Measurements from ENCODE around the gene LRRN1. TPM values are rescaled to one million over a fixed set of nuclear protein-coding genes. Genes with fewer than 3 reads are reported as not detected.
"Not testable (repeated sequence)": the region's sequence is repeated elsewhere in the genome, so short reads cannot be mapped to it uniquely, and the experiment has no call there.

The LRRN1 gene
- total RNA-seq, 2 experiments from 2014 or later, result 2.7 to 3.3 TPM

DNA sequence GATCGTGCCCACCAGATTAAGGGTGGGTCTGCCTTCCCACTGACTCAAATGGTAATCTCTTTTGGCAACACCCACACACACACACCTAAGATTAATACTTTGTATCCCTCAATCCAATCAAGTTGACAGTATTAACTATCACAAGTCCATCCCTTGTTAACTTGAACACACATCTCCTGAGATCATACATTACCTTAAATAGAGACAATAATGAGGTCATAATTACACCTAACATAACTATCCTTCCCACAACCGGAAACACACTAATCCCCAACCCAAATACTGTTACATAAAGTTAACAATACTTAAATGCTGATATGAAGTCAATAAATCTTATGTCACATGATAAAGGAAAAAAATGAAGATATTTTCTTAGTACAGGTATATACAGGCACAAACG is 29.2 kb downstream of the LRRN1 start:
- H3K9me3 Mint-ChIP-seq, H3K4me3 Mint-ChIP-seq, H3K27me3 Mint-ChIP-seq, H3K27ac Mint-ChIP-seq, H3K4me1 Mint-ChIP-seq, DNase-seq: not testable (repeated sequence)
- H3K36me3 Mint-ChIP-seq, result peaks cover 11% of the 10 kb centered on the region

GRCh38 chr3:3836845-3837244 is 37.6 kb downstream of the LRRN1 start:
- H3K27ac Mint-ChIP-seq, result no peak overlapping the region
- H3K27me3 Mint-ChIP-seq, result no peaks in the 10 kb centered on the region
- peaks cover 5% of the 10 kb centered on the region for H3K4me1 Mint-ChIP-seq
- H3K9me3 Mint-ChIP-seq, result peaks cover 25% of the 10 kb centered on the region
- peaks cover 42% of the 10 kb centered on the region for H3K36me3 Mint-ChIP-seq
- DNase-seq, result no peak
- H3K4me3 Mint-ChIP-seq, result no peak overlapping the region

DNA sequence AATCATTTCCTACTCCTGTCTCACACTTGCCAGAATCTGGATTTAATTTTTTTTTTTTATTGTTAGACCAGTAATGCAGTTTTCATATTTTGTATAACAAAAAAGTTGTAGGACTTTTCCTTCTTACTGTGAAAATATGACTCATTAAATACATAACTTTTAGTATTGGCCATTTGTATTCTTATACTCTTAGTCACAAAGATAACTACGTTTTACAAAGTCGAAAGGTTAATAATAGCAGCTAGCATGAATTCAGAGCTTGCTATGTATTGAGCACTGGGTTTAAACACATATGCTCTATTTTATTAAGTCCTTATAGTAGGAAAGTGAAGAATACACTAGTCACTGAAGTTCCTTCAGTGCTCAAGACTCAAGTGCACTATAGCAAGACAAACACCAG is 43.1 kb downstream of the LRRN1 start:
- Mint-ChIP-seq H3K27ac (no peak overlapping the region), H3K4me3 (no peak overlapping the region), H3K27me3 (no peaks in the 10 kb centered on the region), H3K9me3 (peaks cover 16% of the 10 kb centered on the region), H3K36me3 (peaks cover 47% of the 10 kb centered on the region), H3K4me1 (peaks cover under 1% of the 10 kb centered on the region)
- DNase-seq, result no peak

- peaks cover 5% of the 10 kb centered on the region for H3K4me1 Mint-ChIP-seq
- no peak overlapping the region for H3K4me3 Mint-ChIP-seq
- no peaks in the 10 kb centered on the region for H3K27me3 Mint-ChIP-seq
- no peak overlapping the region for H3K27ac Mint-ChIP-seq
- H3K36me3 Mint-ChIP-seq, result peaks cover 22% of the 10 kb centered on the region
- no peaks in the 10 kb centered on the region for H3K9me3 Mint-ChIP-seq
- no peak for DNase-seq
Measured at GRCh38 chr3:3847994-3848922, 49.0 kb downstream of the LRRN1 start.

GRCh38 chr3:3848923-3849275 is 49.7 kb downstream of the LRRN1 start:
- no peak for DNase-seq
- H3K27me3 Mint-ChIP-seq, result no peaks in the 10 kb centered on the region
- H3K4me1 Mint-ChIP-seq, result peaks cover 5% of the 10 kb centered on the region
- H3K27ac Mint-ChIP-seq, result no peak overlapping the region
- H3K36me3 Mint-ChIP-seq, result peaks cover 22% of the 10 kb centered on the region
- H3K4me3 Mint-ChIP-seq, result no peak overlapping the region
- H3K9me3 Mint-ChIP-seq, result no peaks in the 10 kb centered on the region

DNA sequence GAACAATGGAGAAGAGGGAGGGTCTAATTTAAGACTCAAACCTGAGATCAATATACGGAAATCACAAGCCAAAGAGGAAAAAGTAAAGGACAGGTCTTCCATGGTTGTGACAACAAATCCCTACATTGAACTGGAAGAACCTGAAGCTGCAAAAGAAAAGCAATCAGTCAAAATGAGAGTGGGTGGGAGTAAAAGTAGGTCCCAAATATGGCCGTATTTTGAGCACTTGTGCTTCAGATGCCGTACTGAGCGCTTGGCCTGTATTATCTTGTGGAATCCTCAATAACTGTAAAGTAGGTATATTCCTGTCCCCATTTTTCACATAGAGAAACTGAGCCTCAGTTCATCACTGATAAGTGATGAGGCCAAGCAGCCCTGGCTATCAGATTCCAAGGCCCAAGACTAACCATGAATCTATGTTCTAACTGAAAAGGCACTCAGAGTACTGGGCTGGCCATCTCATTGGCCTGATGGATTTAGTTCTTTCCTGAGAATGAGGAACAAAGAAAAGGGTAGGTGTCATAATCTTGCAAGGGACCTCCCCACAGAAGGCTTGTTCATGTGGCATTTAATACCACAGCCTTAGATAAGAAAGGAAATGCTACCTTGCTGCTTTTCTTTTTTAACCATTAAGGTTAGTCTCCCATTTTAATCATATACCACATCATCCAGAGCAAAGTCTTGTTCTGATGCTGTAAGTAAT is 52.5 kb downstream of the LRRN1 start:
- H3K27ac Mint-ChIP-seq, result no peak overlapping the region
- no peak for DNase-seq
- H3K9me3 Mint-ChIP-seq, result no peaks in the 10 kb centered on the region
- no peaks in the 10 kb centered on the region for H3K36me3 Mint-ChIP-seq
- H3K27me3 Mint-ChIP-seq, result no peaks in the 10 kb centered on the region
- no peak overlapping the region for H3K4me3 Mint-ChIP-seq
- peaks cover 5% of the 10 kb centered on the region for H3K4me1 Mint-ChIP-seq

- peaks cover 5% of the 10 kb centered on the region for H3K4me1 Mint-ChIP-seq
- no peaks in the 10 kb centered on the region for H3K36me3 Mint-ChIP-seq
- no peaks in the 10 kb centered on the region for H3K27me3 Mint-ChIP-seq
- DNase-seq, result no peak
- no peaks in the 10 kb centered on the region for H3K9me3 Mint-ChIP-seq
- H3K4me3 Mint-ChIP-seq, result no peak overlapping the region
- H3K27ac Mint-ChIP-seq, result no peak overlapping the region
Measured at GRCh38 chr3:3853544-3853943, 54.3 kb downstream of the LRRN1 start.

DNA sequence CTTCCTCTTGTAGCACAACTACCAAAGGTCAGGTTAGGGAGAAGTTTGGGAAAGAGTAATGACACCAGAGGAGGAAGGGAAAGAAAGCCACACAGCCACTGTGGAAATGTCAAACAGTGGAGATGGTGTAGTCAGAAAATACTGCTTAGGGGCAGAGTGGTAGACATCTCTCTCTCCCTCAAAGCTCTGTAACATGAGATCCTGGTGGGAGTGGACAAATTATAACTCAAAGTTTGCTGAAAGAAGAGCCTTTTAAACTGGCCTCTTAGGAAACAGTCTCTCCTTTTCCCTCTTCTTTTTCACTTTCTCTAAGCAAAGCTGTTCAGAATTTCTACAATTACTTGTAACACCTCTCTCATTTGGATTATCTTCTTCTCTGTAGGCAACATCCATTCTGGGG is 55.8 kb downstream of the LRRN1 start:
- no peak overlapping the region for H3K4me3 Mint-ChIP-seq
- no peaks in the 10 kb centered on the region for H3K36me3 Mint-ChIP-seq
- H3K27me3 Mint-ChIP-seq, result no peaks in the 10 kb centered on the region
- no peak for DNase-seq
- peaks cover 5% of the 10 kb centered on the region for H3K4me1 Mint-ChIP-seq
- no peaks in the 10 kb centered on the region for H3K9me3 Mint-ChIP-seq
- no peak overlapping the region for H3K27ac Mint-ChIP-seq

DNA sequence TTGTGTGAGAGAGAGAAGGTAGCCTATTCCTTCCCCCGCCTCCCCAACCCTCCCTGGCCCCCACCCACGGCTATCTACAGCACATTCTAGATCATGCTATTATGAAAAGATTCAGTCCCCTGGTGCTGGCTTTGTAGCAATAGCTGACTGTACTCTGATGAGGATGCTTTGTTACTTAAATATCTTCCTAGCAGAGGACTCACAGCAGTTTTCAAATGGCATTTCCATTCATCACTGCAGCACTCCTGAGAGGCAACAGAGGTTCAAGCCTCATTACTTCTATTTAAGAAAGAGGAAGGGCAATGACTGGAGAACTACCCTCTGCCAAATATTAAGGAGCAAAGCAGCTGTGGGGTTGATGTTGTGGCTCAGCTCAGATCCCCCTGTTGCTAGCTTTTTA is 61.0 kb downstream of the LRRN1 start:
- H3K4me1 Mint-ChIP-seq, result no peaks in the 10 kb centered on the region
- DNase-seq, result no peak
- H3K27me3 Mint-ChIP-seq, result no peaks in the 10 kb centered on the region
- H3K27ac Mint-ChIP-seq, result no peak overlapping the region
- no peak overlapping the region for H3K4me3 Mint-ChIP-seq
- peaks cover 9% of the 10 kb centered on the region for H3K36me3 Mint-ChIP-seq
- peaks cover 5% of the 10 kb centered on the region for H3K9me3 Mint-ChIP-seq

DNA sequence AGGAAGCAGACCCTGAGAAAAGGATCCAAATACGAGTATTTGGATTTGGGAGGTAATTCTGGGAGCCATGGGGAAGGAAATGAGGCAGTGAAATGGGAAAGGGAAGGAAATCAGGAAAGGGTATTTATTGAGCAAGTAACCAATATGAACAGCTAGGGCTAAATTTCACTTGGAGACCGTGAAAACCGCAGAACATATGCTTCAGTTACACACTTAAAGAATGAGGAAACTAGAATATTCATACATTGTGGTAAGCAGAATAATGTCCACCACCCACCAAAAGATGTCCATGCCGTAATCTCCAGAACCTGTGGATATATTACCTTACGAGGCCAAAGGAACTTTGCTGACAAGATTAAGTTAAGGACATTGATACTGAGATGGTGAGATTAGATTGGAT is 63.3 kb downstream of the LRRN1 start:
- H3K36me3 Mint-ChIP-seq, result peaks cover 16% of the 10 kb centered on the region
- no peak overlapping the region for H3K27ac Mint-ChIP-seq
- H3K4me1 Mint-ChIP-seq, result no peaks in the 10 kb centered on the region
- H3K4me3 Mint-ChIP-seq, result no peak overlapping the region
- H3K27me3 Mint-ChIP-seq, result no peaks in the 10 kb centered on the region
- H3K9me3 Mint-ChIP-seq, result peaks cover 10% of the 10 kb centered on the region
- no peak for DNase-seq

DNA sequence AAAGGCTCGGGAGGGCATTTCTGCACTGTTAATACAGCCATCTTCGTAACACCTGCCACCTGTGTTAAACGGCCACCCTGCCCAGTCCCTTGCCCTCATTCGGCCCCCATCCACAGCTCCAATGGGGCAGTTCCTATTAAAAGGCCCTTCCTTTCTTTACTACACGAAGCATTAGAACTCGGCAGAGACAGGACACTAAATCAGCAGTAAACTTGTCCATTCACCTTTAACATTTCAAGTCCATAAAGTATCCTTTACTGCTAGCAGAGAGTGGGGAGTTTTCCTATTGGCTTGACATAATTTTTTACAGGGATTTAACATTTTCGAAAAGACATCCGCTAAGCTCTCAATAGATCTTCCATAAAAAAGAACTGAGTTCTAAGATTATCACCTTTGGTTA is 76.3 kb downstream of the LRRN1 start:
- H3K27ac Mint-ChIP-seq, result no peak overlapping the region
- H3K4me1 Mint-ChIP-seq, result no peaks in the 10 kb centered on the region
- H3K4me3 Mint-ChIP-seq, result no peak overlapping the region
- H3K36me3 Mint-ChIP-seq, result no peaks in the 10 kb centered on the region
- H3K27me3 Mint-ChIP-seq, result no peaks in the 10 kb centered on the region
- DNase-seq, result no peak
- no peaks in the 10 kb centered on the region for H3K9me3 Mint-ChIP-seq

DNA sequence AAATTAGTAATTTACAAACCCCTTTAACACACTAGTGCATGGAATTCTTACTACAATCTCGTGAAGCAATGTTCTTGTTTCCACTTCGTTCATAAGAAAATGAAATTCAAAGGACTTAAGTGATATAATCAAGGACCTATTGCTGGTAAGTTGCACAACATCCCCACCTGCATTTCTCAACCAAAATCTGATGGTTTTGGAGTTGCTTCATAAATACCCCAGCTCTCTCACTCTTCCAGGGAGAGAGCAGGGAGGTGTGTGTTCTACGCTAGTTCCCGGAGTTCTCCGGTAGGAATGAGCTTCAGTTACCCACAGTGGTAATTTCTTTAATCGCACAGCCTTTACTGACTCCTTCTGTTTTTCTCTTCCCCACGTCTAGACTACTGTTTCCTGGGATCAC is 81.8 kb downstream of the LRRN1 start:
- Mint-ChIP-seq H3K27me3 (no peaks in the 10 kb centered on the region), H3K9me3 (peaks cover 4% of the 10 kb centered on the region), H3K36me3 (no peaks in the 10 kb centered on the region), H3K4me3 (no peak overlapping the region), H3K27ac (no peak overlapping the region), H3K4me1 (no peaks in the 10 kb centered on the region)
- DNase-seq, result no peak

- H3K27me3 Mint-ChIP-seq, H3K27ac Mint-ChIP-seq, DNase-seq, H3K4me3 Mint-ChIP-seq, H3K36me3 Mint-ChIP-seq, H3K4me1 Mint-ChIP-seq: not testable (repeated sequence)
- H3K9me3 Mint-ChIP-seq, result peaks cover 33% of the 10 kb centered on the region
Measured at GRCh38 chr3:3887311-3887710, 88.1 kb downstream of the LRRN1 start.

DNA sequence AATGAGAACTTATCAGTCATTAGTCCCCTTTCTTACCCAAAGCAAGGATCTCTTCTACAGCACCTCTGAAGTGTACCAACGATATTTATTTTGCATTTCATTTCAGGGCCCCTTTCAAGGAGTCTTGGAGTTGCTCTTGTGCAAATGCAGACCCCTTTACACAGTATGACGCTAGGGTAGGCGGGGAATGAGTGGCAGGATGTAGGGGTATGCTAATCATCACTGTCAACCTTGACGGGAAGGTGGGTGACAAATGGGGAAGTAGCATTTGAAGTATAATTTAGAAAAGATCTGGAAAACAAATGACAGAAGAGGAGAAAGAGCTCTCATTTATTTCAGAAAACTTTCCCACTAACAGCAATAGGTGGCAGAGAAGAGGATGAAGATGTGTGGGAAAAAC is 94.4 kb downstream of the LRRN1 start:
- peaks cover 19% of the 10 kb centered on the region for H3K9me3 Mint-ChIP-seq
- H3K27ac Mint-ChIP-seq, result no peak overlapping the region
- H3K27me3 Mint-ChIP-seq, result no peaks in the 10 kb centered on the region
- H3K36me3 Mint-ChIP-seq, result peaks cover 7% of the 10 kb centered on the region
- no peak for DNase-seq
- H3K4me1 Mint-ChIP-seq, result no peaks in the 10 kb centered on the region
- no peak overlapping the region for H3K4me3 Mint-ChIP-seq

All from activated naive CD8-positive, alpha-beta T cell treated with anti-CD3 and anti-CD28 coated beads for 36 hours (primary cell).